Measurements from ENCODE around the gene RNF151. TPM values are rescaled to one million over a fixed set of nuclear protein-coding genes. Genes with fewer than 3 reads are reported as not detected.
A peak's percentile ranks its signal among the peaks of the same experiment; 100 is the strongest.

RNF151 gene
- total and polyA plus RNA-seq, 10 of the 15 experiments (the other 5 are each of a cell fraction or from before 2014, with no cell fraction given) = 0.17 to 0.56 TPM; not detected in 8

- no peak for TF ChIP-seq IRF5 (IDR thresholded peaks at IDR 0.05; ENCODE audit: borderline replicate concordance)
Measured at GRCh38 chr16:1990101-1990350, 23.4 kb downstream of the RNF151 start (continued).

- no TSS peak for BruUV-seq (replicated peaks)
- H3K4me2 ChIP-seq (ENCODE audit: control insufficient read depth, insufficient read depth) = peak overlapping the region; percentile 98
- no peaks in the 10 kb centered on the region for H4K20me1 ChIP-seq (ENCODE audit: control insufficient read depth, insufficient read depth)
- H3K27me3 ChIP-seq (replicated peaks in 1 of 2; ENCODE audit: control insufficient read depth in 2 of 2, insufficient read depth in 2 of 2, low read length in 1 of 2) = no peaks in the 10 kb centered on the region
- H3K9me3 ChIP-seq (replicated peaks; ENCODE audit: control insufficient read depth, insufficient read depth, low read length) = peaks cover 1% of the 10 kb centered on the region; the same call in 1 of the 3 replicates
- ChIA-PET POLR2A (interaction anchor here (0.6 to 3.3 kb wide), 7 partner anchors 9 to 314 kb away, joined by 3 to 18 read pairs (median 13); partner anchors contain the start of genes NOXO1, RNF151, RPS2 and TBL3), SMC1A (ENCODE audit: uncharacterized antibody, unreplicated experiment) (no interaction called here), CTCF (interaction anchor here (0.9 to 6.5 kb wide), 3 partner anchors 9 to 26 kb away, joined by 3 to 54 read pairs (median 5); partner anchors contain the start of genes NOXO1 and RPS2), RAD21 (ENCODE audit: unreplicated experiment) (interaction anchor here (0.8 to 1.9 kb wide), 6 partner anchors 9 to 150 kb away, joined by 3 to 12 read pairs (median 3); partner anchors contain the start of genes NOXO1 and RPS2)
- DNase-seq (ENCODE audit: low read depth, low spot score) = no peak
- WGBS (ENCODE audit: insufficient coverage, insufficient replicate concordance, low lambda C conversion rate, missing lambda C conversion rate) = under 1% methylated on average over 44 of the region's 50 CpGs
- peak overlapping the region; percentile 13 for H2AFZ ChIP-seq (ENCODE audit: control insufficient read depth, low read depth, low read length)
- H3K9ac ChIP-seq (ENCODE audit: control insufficient read depth, insufficient read depth, low read length) = peak overlapping the region; percentile 27
- peak overlapping the region; percentile 39; the same call in 1 of the 2 replicates for H3K27ac ChIP-seq (ENCODE audit: control insufficient read depth, insufficient read depth)
- FAIRE-seq = peak; percentile 18
- peak overlapping the region; percentile 65 for H3K4me3 ChIP-seq
- ATAC-seq = peak; percentile 37
- in situ Hi-C loops (cut with MboI) = no loop called here
- no peaks in the 10 kb centered on the region; the same call in 1 of the 2 replicates for H3K79me2 ChIP-seq (ENCODE audit: control insufficient read depth, insufficient read depth, low read length)
- peaks cover 33% of the 10 kb centered on the region for H3K4me1 ChIP-seq (ENCODE audit: control insufficient read depth, insufficient read depth, low read length)
- peaks cover 5 to 6% of the 10 kb centered on the region in 2 experiments; a peak in 3 of 4 replicates for H3K36me3 ChIP-seq (ENCODE audit: control insufficient read depth in 2 of 2, insufficient read depth in 2 of 2, low read length in 1 of 2)
- intact Hi-C loops (cut with micrococcal nuclease; ENCODE audit: unreplicated experiment) = no loop called here
- TF ChIP-seq RB1 (IDR thresholded peaks at IDR 0.05; ENCODE audit: borderline replicate concordance) (0 out of 2 replicates have a peak, but pooled peaks have one; percentile 7), JUND (IDR thresholded peaks at IDR 0.05; ENCODE audit: low read depth, low read length) (peak; percentile 53; the same call in 1 of the 2 replicates), CEBPB (IDR thresholded peaks at IDR 0.05; ENCODE audit: borderline replicate concordance in 1 of 2, low read depth in 2 of 2, low read length in 2 of 2) (no peak), TCF12 (IDR thresholded peaks at IDR 0.05; ENCODE audit: low read depth, low read length) (no peak), NR2F1 (conservative IDR thresholded peaks at IDR 0.05) (no peak), HSF1 (IDR thresholded peaks at IDR 0.05; ENCODE audit: low read depth, low read length) (no peak), PBX3 (IDR thresholded peaks at IDR 0.05; ENCODE audit: insufficient replicate concordance, low read depth, low read length) (no peak), MTA2 (IDR thresholded peaks at IDR 0.05; ENCODE audit: low read depth) (no peak), ATF7 (IDR thresholded peaks at IDR 0.05; ENCODE audit: low read depth) (peak; percentile 92), CHD2 (IDR thresholded peaks at IDR 0.05; ENCODE audit: borderline replicate concordance, low read depth, low read length) (0 out of 2 replicates have a peak, but pooled peaks have one; percentile 22), ATF2 (IDR thresholded peaks at IDR 0.05; ENCODE audit: low read length) (no peak), SMAD5 (IDR thresholded peaks at IDR 0.05; ENCODE audit: low read depth) (no peak), IKZF1 (conservative IDR thresholded peaks at IDR 0.05) (peak; percentile 66), SMARCA5 (IDR thresholded peaks at IDR 0.05) (0 out of 2 replicates have a peak, but pooled peaks have one; percentile 43)
Measured at GRCh38 chr16:1990351-1991134, 23.9 kb downstream of the RNF151 start.

All from GM12878 (cell line).